Subcutaneous abdominal adipose tissue (tissue), 5 donors: ENCODE data around the gene PCCA.

Experiments
- H3K27ac ChIP-seq: one replicate; pipeline ENCODE4 v1.7.0; 2013; ENCODE audit warnings: low read depth, mild to moderate bottlenecking, inconsistent platforms, low read length, moderate library complexity
- H3K27me3 ChIP-seq, 5 donors: one replicate each; pipeline ENCODE4 v1.7.0; 2013; ENCODE audit warnings: low read length in 5 of 5, inconsistent platforms in 1 of 5; ENCODE audit not compliant: control insufficient read depth in 5 of 5, insufficient read depth in 4 of 5
- H3K36me3 ChIP-seq, 5 donors: one replicate each; pipeline ENCODE4 v1.7.0; 2013; ENCODE audit warnings: low read length in 5 of 5; ENCODE audit not compliant: control insufficient read depth in 5 of 5, insufficient read depth in 5 of 5
- H3K4me1 ChIP-seq, 5 donors: one replicate each; pipeline ENCODE4 v1.7.0; 2013; ENCODE audit warnings: low read length in 5 of 5, mild to moderate bottlenecking in 3 of 5, moderate library complexity in 1 of 5; ENCODE audit not compliant: control insufficient read depth in 5 of 5, insufficient read depth in 5 of 5
- H3K4me3 ChIP-seq, 5 donors: one replicate each; pipeline ENCODE4 v1.7.0; 2013; ENCODE audit warnings: low read length in 5 of 5, low read depth in 1 of 5
- H3K9ac ChIP-seq, 5 donors: one replicate each; pipeline ENCODE4 v1.7.0; 2013; ENCODE audit warnings: low read length in 5 of 5, mild to moderate bottlenecking in 4 of 5, moderate library complexity in 3 of 5
- H3K9me3 ChIP-seq, 5 donors: one replicate each; pipeline ENCODE4 v1.7.0; 2013; ENCODE audit warnings: low read length in 5 of 5; ENCODE audit not compliant: control insufficient read depth in 5 of 5
- donor health status: healthy.
- donor health status: healthy.
- donor health status: healthy.
- donor health status: healthy.
- donor health status: healthy.

Gene PCCA

DNA sequence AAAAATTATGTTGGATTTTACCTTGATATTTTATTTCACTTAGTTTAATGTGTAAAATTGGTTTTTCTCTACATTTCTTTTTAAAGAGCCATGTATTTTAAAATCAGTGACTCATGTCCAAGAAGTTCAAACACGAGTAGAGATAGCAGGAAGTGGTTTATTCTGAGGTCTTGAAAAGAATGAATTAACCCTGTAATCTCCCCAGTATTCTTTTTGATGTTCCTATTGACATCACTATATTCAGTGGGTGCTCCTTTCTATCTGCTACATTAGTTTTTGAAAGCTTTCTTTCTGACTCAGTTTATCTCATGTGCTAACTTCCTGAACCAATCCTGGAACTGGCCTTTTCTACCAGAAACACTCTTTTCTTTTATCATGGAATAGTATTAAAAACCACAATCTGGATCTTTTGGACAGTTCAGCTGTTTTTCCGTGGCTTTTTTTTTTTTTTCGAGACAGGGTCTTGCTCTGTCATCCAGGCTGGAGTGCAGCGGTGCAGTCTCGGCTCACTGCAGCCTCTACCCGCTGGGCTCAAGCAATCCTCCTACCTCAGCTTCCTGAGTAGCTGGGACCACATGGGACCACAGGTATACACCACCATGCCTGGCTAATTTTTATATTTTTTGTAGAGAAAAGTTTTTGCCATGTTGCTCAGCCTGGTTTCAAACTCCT, 114.9 kb downstream of the PCCA start:
- no peak overlapping the region for H3K27ac ChIP-seq
- no peaks in the 10 kb centered on the region for H3K4me1 ChIP-seq
- no peaks in the 10 kb centered on the region for H3K36me3 ChIP-seq
- no peak overlapping the region for H3K4me3 ChIP-seq
- H3K9ac ChIP-seq, result no peak overlapping the region
- H3K27me3 ChIP-seq, result no peaks in the 10 kb centered on the region
- H3K9me3 ChIP-seq, result peaks cover 0 to 3% (median 0%) of the 10 kb centered on the region in 5 donors

DNA sequence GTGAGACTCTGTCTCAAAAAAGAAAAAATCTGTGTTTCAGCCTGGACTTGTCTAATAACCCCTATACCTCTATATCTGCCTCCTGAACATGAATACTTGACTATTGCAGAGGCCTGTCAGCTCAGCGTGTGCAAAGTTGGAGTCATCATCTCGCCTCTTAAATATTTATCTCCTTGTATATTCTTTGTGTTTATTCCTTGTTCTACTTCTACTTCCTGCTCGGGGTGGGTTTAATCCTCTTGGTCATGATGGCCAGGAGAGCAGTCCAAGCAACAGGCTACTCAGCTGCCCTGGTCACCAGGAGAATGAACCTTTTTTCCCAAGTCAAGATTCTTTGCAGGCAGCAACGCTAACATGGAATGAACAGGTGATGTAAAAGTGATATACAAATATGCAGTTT, 119.1 kb downstream of the PCCA start:
- H3K27me3 ChIP-seq, result no peaks in the 10 kb centered on the region
- no peak overlapping the region for H3K4me3 ChIP-seq
- peaks cover 2 to 12% (median 7%) of the 10 kb centered on the region in 5 donors for H3K36me3 ChIP-seq
- no peak overlapping the region for H3K9ac ChIP-seq
- H3K9me3 ChIP-seq, result peaks cover 0 to 2% (median 0%) of the 10 kb centered on the region in 5 donors
- no peak overlapping the region for H3K27ac ChIP-seq
- no peaks in the 10 kb centered on the region for H3K4me1 ChIP-seq

DNA sequence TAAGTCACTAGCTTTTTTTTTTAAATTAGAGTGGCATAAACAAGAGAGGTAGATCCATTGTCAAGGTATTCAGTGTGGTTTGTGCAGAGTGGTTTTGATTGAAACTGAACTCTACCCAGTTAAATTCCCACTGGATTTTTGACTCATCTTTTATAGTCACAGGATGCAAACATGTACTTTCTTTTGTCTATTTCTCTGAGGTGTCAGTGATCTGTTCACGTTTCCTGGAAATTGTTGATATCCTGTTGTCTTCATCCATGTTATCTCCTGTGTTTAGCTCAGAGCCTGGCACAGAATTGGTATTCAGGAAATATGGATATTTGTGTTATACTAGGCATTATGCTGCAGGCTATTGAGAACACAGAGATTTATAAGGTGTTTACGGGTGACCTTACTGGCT, 119.7 kb downstream of the PCCA start:
- Histone ChIP-seq H3K9me3 (peaks cover 0 to 2% (median 0%) of the 10 kb centered on the region in 5 donors), H3K27ac (no peak overlapping the region), H3K4me3 (no peak overlapping the region), H3K27me3 (no peaks in the 10 kb centered on the region), H3K36me3 (peaks cover 2 to 12% (median 7%) of the 10 kb centered on the region in 5 donors), H3K9ac (no peak overlapping the region), H3K4me1 (no peaks in the 10 kb centered on the region)

DNA sequence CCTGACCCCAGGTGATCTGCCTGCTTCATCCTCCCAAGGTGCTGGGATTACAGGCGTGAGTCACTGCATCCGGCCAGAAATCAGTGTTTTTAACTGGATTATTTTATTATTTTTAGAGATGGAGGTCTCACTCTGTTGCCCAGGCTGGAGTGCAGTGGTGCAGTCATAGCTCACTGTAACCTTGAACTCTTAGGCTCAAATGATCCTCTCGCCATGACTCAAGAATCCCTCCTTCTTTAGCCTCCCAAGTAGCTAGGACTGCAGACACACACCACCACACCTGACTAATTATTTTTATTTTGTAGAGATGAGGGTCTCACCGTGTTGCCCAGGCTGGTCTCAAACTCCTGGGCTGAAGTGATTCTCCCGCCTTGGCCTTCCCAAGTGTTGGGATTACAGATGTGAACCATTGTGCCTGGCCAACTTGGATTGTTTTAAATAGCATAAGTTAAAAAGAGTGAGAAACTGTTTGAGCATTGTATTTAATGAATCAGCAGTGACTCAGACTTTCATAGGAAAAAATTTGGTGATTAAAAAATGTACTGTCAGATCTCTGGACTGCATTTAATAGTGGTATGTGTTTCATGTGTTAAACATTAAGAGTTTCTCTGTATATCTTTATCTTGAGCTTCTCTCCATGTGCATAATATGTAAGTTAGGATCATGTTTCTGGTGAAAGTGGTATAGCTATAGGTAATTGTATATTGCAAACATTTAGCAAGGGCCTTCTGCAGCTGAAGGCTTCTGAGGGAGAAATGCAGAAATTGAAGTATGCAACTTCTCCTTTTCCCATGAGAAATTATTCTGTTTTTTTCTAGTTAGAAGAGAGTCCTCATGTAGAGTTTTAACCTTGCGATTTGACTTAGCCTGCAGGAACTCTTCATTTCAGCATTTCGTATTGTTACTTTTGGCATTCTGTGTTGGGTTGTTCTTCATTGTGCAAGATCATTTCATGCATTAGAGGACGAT, 121.2 kb downstream of the PCCA start:
- H3K27ac ChIP-seq, result no peak overlapping the region
- H3K36me3 ChIP-seq, result peaks cover 2 to 14% (median 9%) of the 10 kb centered on the region in 5 donors
- no peak overlapping the region for H3K4me3 ChIP-seq
- H3K9ac ChIP-seq, result no peak overlapping the region
- no peaks in the 10 kb centered on the region for H3K27me3 ChIP-seq
- H3K4me1 ChIP-seq, result no peaks in the 10 kb centered on the region
- H3K9me3 ChIP-seq, result peaks cover 0 to 2% (median 0%) of the 10 kb centered on the region in 5 donors

DNA sequence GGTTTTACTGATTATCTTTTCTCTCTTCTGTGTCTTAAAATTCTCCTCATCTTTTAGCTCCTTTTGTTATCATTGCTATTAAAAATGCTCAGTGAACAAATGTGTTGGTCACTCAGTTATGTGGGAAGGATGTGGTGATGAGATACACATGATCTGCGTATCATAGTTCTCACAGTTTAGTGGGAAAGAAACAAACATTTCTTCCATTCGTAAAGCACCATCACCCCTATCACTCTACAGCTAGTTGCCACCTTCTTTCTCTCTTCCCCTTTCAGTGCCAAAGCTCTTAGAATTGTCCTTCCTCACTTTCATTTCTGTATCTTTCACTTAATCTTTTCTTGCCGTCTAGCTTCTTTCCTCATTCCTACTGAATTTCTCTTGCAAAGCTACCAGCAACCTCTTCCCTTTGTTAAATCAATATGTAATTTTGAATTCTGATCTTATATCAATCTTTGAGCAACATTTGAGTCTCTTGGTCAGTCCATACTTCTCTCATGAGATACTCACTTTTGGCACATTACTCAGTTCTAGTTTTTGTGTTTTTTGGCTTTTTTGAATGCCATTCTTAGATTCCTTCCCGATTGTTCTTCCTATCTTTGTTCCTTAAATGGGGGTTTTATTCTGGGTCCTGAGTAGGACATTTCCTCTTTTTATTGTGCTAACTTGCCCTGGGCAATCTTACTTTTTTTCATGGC, 122.3 kb downstream of the PCCA start:
- H3K27ac ChIP-seq, result no peak overlapping the region
- H3K4me3 ChIP-seq, result no peak overlapping the region
- peaks cover 0 to 2% (median 0%) of the 10 kb centered on the region in 5 donors for H3K9me3 ChIP-seq
- peaks cover 2 to 14% (median 10%) of the 10 kb centered on the region in 5 donors for H3K36me3 ChIP-seq
- H3K9ac ChIP-seq, result no peak overlapping the region
- no peaks in the 10 kb centered on the region for H3K27me3 ChIP-seq
- H3K4me1 ChIP-seq, result no peaks in the 10 kb centered on the region

DNA sequence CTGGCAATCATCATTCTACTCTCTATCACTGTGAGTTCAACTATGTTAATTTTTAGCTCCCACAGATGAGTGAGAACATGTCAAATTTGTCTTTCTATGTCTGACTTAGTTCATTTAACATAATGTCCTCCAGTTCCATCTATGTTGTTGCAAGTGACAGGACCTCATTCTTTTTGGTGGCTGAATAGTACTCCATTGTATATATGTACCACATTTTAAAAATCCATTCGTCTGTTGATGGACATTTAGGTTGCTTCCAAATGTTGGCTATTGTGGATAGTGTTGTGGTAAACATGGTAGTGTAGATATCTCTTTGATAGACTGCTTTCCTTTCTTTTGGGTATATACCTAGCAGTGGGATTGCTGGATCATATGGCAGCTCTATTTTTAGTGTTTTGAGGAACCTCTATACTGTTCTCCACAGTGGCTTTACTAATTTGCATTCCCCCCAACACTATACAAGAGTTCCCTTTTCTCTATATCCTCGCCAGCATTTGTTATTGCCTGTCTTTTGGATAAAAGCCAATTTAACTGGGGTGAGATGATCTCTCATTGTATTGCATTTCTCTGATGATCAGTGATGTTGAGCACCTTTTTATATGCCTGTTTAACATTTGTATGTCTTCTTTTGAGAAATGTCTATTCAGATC, 124.1 kb downstream of the PCCA start:
- H3K4me3 ChIP-seq, result no peak overlapping the region
- peaks cover 0 to 2% (median 0%) of the 10 kb centered on the region in 5 donors for H3K9me3 ChIP-seq
- H3K9ac ChIP-seq, result no peak overlapping the region
- no peak overlapping the region for H3K27ac ChIP-seq
- H3K27me3 ChIP-seq, result no peaks in the 10 kb centered on the region
- H3K4me1 ChIP-seq, result no peaks in the 10 kb centered on the region
- H3K36me3 ChIP-seq, result peaks cover 2 to 18% (median 13%) of the 10 kb centered on the region in 5 donors

DNA sequence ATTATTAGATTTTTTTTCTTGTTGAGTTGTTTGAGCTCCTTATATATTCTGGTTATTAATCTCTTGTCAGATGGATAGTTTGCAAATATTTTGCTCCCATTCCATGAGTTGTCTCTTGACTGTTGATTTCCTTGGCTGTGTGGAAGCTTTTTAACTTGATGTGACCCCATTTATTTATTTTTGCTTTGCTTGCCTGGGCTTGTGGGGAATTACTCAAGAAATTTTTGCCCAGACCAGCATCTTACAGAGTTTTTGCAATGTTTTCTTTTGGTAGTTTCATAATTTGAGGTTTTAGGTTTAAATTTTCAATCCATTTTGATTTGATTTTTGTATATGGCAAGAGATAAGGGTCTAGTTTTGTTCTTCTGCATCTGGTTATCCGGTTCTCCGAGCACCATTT, 124.7 kb downstream of the PCCA start:
- Histone ChIP-seq H3K9ac (no peak overlapping the region), H3K36me3 (peaks cover 2 to 20% (median 13%) of the 10 kb centered on the region in 5 donors), H3K27me3 (no peaks in the 10 kb centered on the region), H3K9me3 (peaks cover 0 to 2% (median 0%) of the 10 kb centered on the region in 5 donors), H3K27ac (no peak overlapping the region), H3K4me3 (no peak overlapping the region), H3K4me1 (no peaks in the 10 kb centered on the region)

DNA sequence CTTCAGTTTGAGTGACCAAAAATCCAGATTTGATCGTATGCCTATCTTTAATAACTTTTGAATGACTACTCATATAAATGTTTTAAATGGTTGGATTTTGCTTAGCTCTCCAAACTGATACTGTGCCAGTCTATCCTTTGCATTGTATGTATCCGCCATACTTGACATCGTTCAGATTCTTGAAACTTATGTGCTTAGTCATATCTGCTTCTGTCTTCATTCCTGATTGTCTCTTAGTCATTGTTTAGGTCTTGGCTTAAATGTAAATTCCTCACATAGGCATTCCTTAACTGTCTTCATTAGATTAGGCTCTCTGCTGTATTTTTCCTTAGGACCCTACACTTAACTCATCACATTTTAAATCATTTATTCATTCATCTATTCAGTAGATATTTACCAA, 126.0 kb downstream of the PCCA start:
- no peaks in the 10 kb centered on the region for H3K27me3 ChIP-seq
- peaks cover 0 to 2% (median 0%) of the 10 kb centered on the region in 5 donors for H3K9me3 ChIP-seq
- H3K36me3 ChIP-seq, result peaks cover 2 to 21% (median 11%) of the 10 kb centered on the region in 5 donors
- no peaks in the 10 kb centered on the region for H3K4me1 ChIP-seq
- no peak overlapping the region for H3K9ac ChIP-seq
- no peak overlapping the region for H3K4me3 ChIP-seq
- H3K27ac ChIP-seq, result no peak overlapping the region

DNA sequence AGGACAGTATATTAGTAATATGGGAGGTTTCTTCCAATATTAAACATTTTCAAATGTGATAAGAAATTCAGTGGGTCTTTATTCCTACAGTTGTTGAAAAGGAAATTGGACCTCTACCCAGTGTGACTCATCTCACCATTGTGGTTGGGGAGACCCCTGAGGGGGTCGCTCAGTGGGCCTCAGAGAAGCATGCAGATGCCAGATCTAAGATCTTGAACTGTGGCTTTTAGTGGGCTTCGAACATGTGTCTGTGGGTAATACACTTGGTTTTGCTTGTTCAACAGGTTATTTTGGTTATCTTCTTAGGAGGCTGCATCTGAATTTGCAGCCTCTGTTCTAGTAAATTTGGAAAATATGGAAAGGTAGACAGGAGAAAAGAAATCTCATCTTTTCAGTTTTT, 132.3 kb downstream of the PCCA start:
- Histone ChIP-seq H3K36me3 (peaks cover 0 to 7% (median 0%) of the 10 kb centered on the region in 5 donors), H3K27ac (no peak overlapping the region), H3K27me3 (no peaks in the 10 kb centered on the region), H3K4me3 (no peak overlapping the region), H3K9me3 (no peaks in the 10 kb centered on the region), H3K4me1 (no peaks in the 10 kb centered on the region), H3K9ac (no peak overlapping the region)
